HG03103 (cell line): ENCODE measurements around the gene XPNPEP1.

Experiments used
- ATAC-seq: cut with Tn5 transposase; IDR thresholded peaks from one replicate; pipeline ENCODE4 v1.9.1; 2021; ENCODE audit warnings: low read depth; ENCODE audit not compliant: unreplicated experiment

The XPNPEP1 gene

DNA sequence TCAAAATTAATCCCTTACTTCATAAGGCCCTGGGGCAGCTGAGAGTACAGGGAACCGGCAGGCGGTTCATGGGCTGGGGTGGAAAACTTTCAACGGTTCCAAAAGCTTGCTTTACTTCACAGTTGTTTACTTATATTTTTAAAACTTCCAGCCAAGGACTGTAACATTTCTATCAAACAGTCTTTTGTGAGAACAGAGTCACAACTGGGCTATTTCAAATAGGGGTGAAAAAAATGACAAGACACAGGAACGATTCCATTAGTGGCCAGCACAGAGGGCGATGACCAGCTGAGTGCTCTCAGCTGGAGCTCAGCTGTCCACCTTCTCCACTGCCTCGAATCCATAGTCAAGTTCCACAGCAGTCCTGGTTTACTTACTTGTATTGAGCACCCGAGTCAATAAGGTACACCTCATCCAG is 48.2 kb downstream of the XPNPEP1 start:
- no peak for ATAC-seq

DNA sequence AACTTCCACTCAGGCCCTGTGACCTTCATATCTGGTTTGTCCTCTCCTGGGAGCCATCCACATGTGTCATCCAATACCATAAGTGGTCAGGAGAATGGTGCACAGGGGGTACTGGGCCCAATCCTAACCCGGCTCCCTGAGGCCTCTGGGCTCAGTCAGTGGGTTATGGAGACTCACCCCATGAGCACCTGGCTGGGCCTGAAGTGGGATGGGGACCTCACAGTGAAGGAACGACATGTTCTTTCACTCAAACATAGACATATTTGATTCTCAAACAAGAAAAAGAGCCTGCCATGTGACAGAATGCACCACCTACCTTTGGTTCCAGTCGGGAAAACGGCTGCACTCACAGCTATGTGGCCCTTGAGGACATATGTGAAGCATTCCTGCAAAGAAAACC is 51.8 kb downstream of the XPNPEP1 start:
- no peak for ATAC-seq

GRCh38 chr10:109866995-109867635 is 56.2 kb downstream of the XPNPEP1 start:
- ATAC-seq = no peak

- no peak for ATAC-seq
Observed at GRCh38 chr10:109866168-109866994, 56.9 kb downstream of the XPNPEP1 start.

- ATAC-seq = no peak
Observed at GRCh38 chr10:109863775-109864174, 59.5 kb downstream of the XPNPEP1 start.

GRCh38 chr10:109862738-109863137 is 60.6 kb downstream of the XPNPEP1 start:
- no peak for ATAC-seq

DNA sequence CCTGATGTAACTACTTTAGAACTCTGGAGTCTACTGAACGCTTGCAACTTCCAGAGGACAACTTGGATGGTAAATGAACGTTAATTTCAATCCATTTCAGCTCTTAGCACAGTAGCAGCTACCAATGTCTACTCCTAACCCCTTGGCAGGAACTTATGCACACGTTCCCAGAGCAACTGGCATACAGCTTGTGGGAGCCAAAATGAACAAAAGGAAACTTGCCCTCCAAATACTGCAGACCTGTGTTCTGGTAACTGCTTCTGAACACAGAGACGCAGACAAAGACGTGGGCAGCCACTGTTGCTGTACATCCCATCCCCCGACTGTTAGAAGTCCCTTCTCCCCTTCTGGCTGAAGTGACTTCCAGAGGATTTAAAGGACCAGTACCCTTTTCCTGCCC is 61.3 kb downstream of the XPNPEP1 start:
- ATAC-seq = no peak

GRCh38 chr10:109861081-109861480 is 62.2 kb downstream of the XPNPEP1 start:
- ATAC-seq = no peak

- no peak for ATAC-seq
Observed at GRCh38 chr10:109859221-109859620, 64.1 kb downstream of the XPNPEP1 start.

- ATAC-seq = no peak
Observed at GRCh38 chr10:109855746-109856145, 67.6 kb downstream of the XPNPEP1 start.

GRCh38 chr10:109853921-109854320 is 69.4 kb downstream of the XPNPEP1 start:
- ATAC-seq = no peak

DNA sequence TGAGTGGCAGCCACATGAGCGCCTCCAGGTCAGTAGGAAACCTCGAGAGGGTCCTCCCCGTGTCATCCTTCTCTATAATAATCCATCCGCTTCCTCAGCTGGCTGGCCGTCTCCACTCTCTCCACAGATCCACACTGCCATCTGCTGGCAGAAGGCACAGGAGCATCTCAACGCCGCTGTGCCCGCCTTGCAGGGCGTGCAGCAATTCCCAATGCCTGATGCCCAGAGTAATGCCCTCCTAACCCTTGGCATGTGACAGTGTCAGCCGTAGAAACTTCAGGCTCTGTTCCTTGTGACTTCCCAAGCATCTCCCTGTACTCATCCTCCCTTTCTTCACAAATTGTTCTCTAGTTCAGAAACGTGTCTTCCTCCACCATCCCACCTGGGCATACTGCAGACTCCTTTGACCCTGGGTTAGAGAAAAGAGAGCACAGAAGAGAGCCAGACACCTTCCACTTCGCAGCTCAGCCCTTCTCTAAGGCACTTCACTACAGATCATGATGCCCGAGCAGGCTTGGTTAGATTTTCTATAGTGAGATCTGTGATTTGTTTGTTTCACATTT is 70.8 kb downstream of the XPNPEP1 start:
- ATAC-seq = peak; percentile 88

GRCh38 chr10:109851616-109852474 is 71.5 kb downstream of the XPNPEP1 start:
- peak; percentile 19 for ATAC-seq

DNA sequence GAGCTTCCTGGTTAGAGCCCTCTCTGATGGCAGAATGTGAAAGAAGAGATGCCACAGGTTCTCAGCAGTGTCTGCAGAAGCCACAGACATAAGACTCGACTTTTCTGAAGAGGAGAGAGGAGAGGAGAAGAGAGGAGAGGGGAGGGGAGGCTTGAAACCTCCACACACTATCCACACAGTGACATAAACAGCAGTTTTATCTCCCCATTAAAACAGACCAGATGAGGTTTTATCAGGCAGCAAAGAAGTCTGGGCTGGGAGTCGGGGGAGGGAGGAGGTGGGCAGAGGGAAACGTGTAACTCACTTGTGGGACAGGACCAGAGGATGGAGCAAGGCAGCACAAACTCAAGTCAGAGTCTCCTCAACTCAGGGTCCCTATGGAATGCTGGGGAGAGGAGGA is 76.5 kb downstream of the XPNPEP1 start:
- no peak for ATAC-seq

DNA sequence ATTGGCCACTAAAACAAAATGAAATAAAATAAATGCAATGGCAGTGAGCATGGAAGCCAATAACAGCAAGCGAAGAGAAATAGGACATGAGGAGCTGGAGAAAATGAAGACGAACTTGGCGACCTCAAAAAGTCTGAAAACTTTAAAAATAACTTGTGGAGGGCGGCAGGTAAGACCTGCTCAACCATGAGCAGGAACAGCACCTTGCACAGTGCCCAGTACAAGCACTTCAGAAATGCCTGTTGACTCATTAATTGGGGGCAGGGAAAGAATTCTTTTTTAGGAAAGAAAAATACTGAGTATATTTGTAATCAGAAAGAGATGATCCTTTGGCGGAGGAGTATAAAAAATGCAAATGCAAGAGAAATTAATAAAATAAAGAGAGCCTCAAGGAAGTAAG is 78.0 kb downstream of the XPNPEP1 start:
- no peak for ATAC-seq

GRCh38 chr10:109838592-109839244 is 84.6 kb downstream of the XPNPEP1 start:
- no peak for ATAC-seq

DNA sequence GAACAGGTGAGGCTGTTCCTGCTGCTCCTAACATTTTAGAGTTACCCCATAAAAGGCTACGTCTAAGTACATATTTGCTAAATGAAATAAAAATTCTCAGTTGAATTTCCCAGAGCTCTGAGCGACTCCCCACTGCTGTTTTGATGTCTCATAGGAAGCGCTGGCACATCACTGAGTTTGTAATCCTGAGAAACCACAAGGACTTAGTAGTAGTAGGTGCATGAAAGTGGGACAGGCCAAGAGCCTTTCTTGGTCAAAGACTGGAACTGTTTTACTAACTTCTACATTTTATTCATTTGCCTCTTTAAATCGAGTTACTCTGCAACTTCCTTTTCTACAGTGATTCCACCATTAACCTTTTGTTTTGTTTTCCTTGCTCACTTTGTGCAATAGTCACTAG is 85.9 kb downstream of the XPNPEP1 start:
- ATAC-seq = no peak

DNA sequence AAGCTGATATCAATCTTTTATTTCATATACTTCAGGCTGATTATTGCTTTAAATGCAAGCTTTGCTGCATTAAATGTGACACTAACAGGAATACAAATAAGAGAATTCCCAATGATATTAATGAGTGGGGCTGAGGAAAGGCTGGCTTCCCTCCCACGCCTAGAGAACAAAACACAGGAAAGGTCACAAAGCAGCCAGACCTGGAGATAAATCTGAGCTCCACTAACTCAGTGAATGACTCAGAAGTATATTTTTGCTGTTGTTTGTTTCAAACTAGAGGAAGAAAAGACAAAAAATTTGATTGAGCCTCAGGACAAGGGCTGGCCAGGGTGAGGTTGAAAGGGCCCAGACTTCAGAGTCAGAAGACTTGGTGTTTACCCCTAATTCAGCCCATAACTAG is 88.1 kb downstream of the XPNPEP1 start:
- ATAC-seq = no peak

DNA sequence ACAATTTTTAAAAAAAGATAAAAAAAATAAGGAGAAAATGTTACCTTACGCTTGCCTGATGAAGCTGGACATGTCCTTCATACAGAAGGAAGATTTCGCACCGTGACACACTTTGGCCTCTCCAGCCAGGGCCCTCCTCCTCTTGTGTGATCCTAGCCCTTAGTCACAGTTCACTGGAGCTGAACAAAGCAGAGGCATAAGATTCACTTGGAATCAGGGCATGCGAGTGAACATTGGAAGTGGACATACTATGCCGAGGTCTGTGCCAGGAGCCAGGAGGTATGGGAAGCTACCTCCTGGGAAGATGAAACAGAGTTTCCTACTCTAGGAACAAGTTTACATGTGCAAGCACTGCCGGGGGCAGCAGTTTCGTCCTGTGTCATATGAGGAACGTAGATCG is 91.5 kb downstream of the XPNPEP1 start:
- ATAC-seq = no peak

- ATAC-seq = no peak
Observed at GRCh38 chr10:109824206-109824605, 99.1 kb downstream of the XPNPEP1 start.
